GM21825 (cell line): Measurements from ENCODE around the gene ATP8B4.
A peak's percentile ranks its signal among the peaks of the same experiment; 100 is the strongest.
"Not testable (repeated sequence)": the region's sequence is repeated elsewhere in the genome, so short reads cannot be mapped to it uniquely, and the experiment has no call there.

ENCODE experiments used
- ATAC-seq: cut with Tn5 transposase; IDR thresholded peaks from one replicate; pipeline ENCODE4 v1.9.1; 2021; ENCODE audit warnings: mild to moderate bottlenecking, moderate library complexity; ENCODE audit not compliant: unreplicated experiment

Gene ATP8B4

GRCh38 chr15:50138391-50138790, 19.4 kb upstream of the ATP8B4 start:
- no peak for ATAC-seq

GRCh38 chr15:50137893-50138292, 18.9 kb upstream of the ATP8B4 start:
- no peak for ATAC-seq

- ATAC-seq = no peak
Observed at GRCh38 chr15:50137330-50137761, 18.3 kb upstream of the ATP8B4 start.

GRCh38 chr15:50135031-50135551, 16.1 kb upstream of the ATP8B4 start:
- peak; percentile 70 for ATAC-seq

- peak; percentile 73 for ATAC-seq
Observed at GRCh38 chr15:50134524-50135024, 15.5 kb upstream of the ATP8B4 start.

- not testable (repeated sequence) for ATAC-seq
Observed at GRCh38 chr15:50132251-50132984, 13.4 kb upstream of the ATP8B4 start.

GRCh38 chr15:50131617-50132016, 12.6 kb upstream of the ATP8B4 start:
- ATAC-seq = no peak

- no peak for ATAC-seq
Observed at GRCh38 chr15:50128266-50128665, 9.2 kb upstream of the ATP8B4 start.

- ATAC-seq = no peak
Observed at GRCh38 chr15:50127255-50127777, 8.3 kb upstream of the ATP8B4 start.

GRCh38 chr15:50126072-50126471, 7.0 kb upstream of the ATP8B4 start:
- no peak for ATAC-seq

- no peak for ATAC-seq
Observed at GRCh38 chr15:50124631-50125030, 5.6 kb upstream of the ATP8B4 start.

GRCh38 chr15:50123861-50124557, 5.0 kb upstream of the ATP8B4 start:
- ATAC-seq = no peak

GRCh38 chr15:50120729-50121128, 1.7 kb upstream of the ATP8B4 start:
- ATAC-seq = no peak

- no peak for ATAC-seq
Observed at GRCh38 chr15:50117431-50118027, 1.5 kb downstream of the ATP8B4 start.

- ATAC-seq = no peak
Observed at GRCh38 chr15:50116477-50116876, 2.6 kb downstream of the ATP8B4 start.

GRCh38 chr15:50113992-50114780, 4.8 kb downstream of the ATP8B4 start:
- no peak for ATAC-seq

- ATAC-seq = no peak
Observed at GRCh38 chr15:50113187-50113505, 5.9 kb downstream of the ATP8B4 start.

- no peak for ATAC-seq
Observed at GRCh38 chr15:50112488-50113186, 6.4 kb downstream of the ATP8B4 start.

GRCh38 chr15:50110285-50110684, 8.7 kb downstream of the ATP8B4 start:
- ATAC-seq = no peak
